Neutrophil (primary cell): Measurements from ENCODE around the gene TPRN.

Experiments
- H3K27ac ChIP-seq: fragments of 200-600 bp; sonication (generic); 2 replicates; pipeline ENCODE4 v1.5.1; 2016; ENCODE audit warnings: mild to moderate bottlenecking, moderate library complexity
- H3K27me3 ChIP-seq: fragments of 200-600 bp; sonication (generic); 2 replicates; pipeline ENCODE4 v1.6.0; 2016; ENCODE audit warnings: mild to moderate bottlenecking
- H3K36me3 ChIP-seq: fragments of 200-600 bp; sonication (generic); 2 replicates; pipeline ENCODE4 v1.5.1; 2017
- H3K4me1 ChIP-seq, 2 experiments: fragments of 200-600 bp in 1 of 2; sonication (generic) in 1 of 2; 1 replicate in 1 of 2; 2 replicates in 1 of 2; pipeline versions ENCODE4 v1.5.1 to v1.6.1; 2013 to 2016; ENCODE audit warnings: low read depth in 1 of 2, low read length in 1 of 2, mild to moderate bottlenecking in 1 of 2, moderate library complexity in 1 of 2; ENCODE audit not compliant: control insufficient read depth in 1 of 2, insufficient read depth in 1 of 2
- H3K4me3 ChIP-seq, 2 experiments: fragments of 200-600 bp in 1 of 2; sonication (generic) in 1 of 2; 1 replicate in 1 of 2; 2 replicates in 1 of 2; pipeline ENCODE4 v1.5.1; 2013 to 2016; ENCODE audit warnings: low read depth in 1 of 2, low read length in 1 of 2, mild to moderate bottlenecking in 1 of 2, moderate library complexity in 1 of 2
- H3K9me3 ChIP-seq: fragments of 200-600 bp; sonication (generic); 2 replicates; pipeline ENCODE4 v1.5.1; 2016
- CTCF ChIP-seq: fragments of 200-600 bp; sonication (generic); IDR thresholded peaks from 2 replicates; pipeline ENCODE4 v1.5.1; 2016; ENCODE audit warnings: antibody characterized with exemption

The TPRN gene

GRCh38 chr9:137236238-137236935 is 35.8 kb upstream of the TPRN start:
- no peaks in the 10 kb centered on the region for H3K36me3 ChIP-seq
- peak overlapping the region; percentile 36 to 57 for H3K4me3 ChIP-seq
- TF ChIP-seq CTCF, result peak; percentile 100
- H3K27me3 ChIP-seq, result peaks cover 34% of the 10 kb centered on the region
- H3K4me1 ChIP-seq, result peaks cover 41 to 42% of the 10 kb centered on the region in 2 experiments
- H3K27ac ChIP-seq, result peak overlapping the region; percentile 71
- H3K9me3 ChIP-seq, result no peaks in the 10 kb centered on the region

- H3K27ac ChIP-seq, result no peak overlapping the region
- peaks cover 41 to 42% of the 10 kb centered on the region in 2 experiments for H3K4me1 ChIP-seq
- no peaks in the 10 kb centered on the region for H3K9me3 ChIP-seq
- H3K4me3 ChIP-seq, result peak overlapping the region in 1 of 2 experiments; percentile 57
- TF ChIP-seq CTCF, result no peak
- H3K36me3 ChIP-seq, result no peaks in the 10 kb centered on the region
- peaks cover 34% of the 10 kb centered on the region for H3K27me3 ChIP-seq
Observed at GRCh38 chr9:137235424-137236237, 35.1 kb upstream of the TPRN start.

GRCh38 chr9:137234758-137235423 is 34.4 kb upstream of the TPRN start:
- H3K4me3 ChIP-seq, result no peak overlapping the region
- no peaks in the 10 kb centered on the region for H3K9me3 ChIP-seq
- no peaks in the 10 kb centered on the region for H3K36me3 ChIP-seq
- H3K27ac ChIP-seq, result no peak overlapping the region
- H3K4me1 ChIP-seq, result peaks cover 36 to 37% of the 10 kb centered on the region in 2 experiments
- no peak for TF ChIP-seq CTCF
- H3K27me3 ChIP-seq, result peaks cover 40% of the 10 kb centered on the region

- Histone ChIP-seq H3K27ac (no peak overlapping the region), H3K27me3 (peaks cover 48% of the 10 kb centered on the region), H3K9me3 (no peaks in the 10 kb centered on the region), H3K4me1 (peaks cover 32 to 33% of the 10 kb centered on the region in 2 experiments), H3K4me3 (no peak overlapping the region), H3K36me3 (no peaks in the 10 kb centered on the region)
- no peak for TF ChIP-seq CTCF
Observed at GRCh38 chr9:137234055-137234697, 33.6 kb upstream of the TPRN start.
